Left colon (tissue), 2 donors: ENCODE measurements around the gene SIK3. TPM values are rescaled to one million over a fixed set of nuclear protein-coding genes. Genes with fewer than 3 reads are reported as not detected.

Experiments used
- ATAC-seq: fragments of 200-7000 bp; cut with Tn5 transposase; one replicate; pipeline ENCODE4 v1.9.1; 2020; ENCODE audit warnings: mild to moderate bottlenecking, moderate library complexity
- DNase-seq, 2 donors: peaks; one replicate each; pipeline ENCODE4 v3.0.0-alpha.2; 2020
- intact Hi-C, 2 donors: fragments of 100-400 bp; cut with DNase I in 1 of 2; cut with micrococcal nuclease in 1 of 2; formaldehyde crosslinking; loops; one replicate each; pipeline versions ENCODE4 v1.11.2 to v1.14.0; 2022; cut with DNase I, micrococcal nuclease
- total RNA-seq, 2 donors: library from RNA; stranded (reverse); fragmentation: NEBNext Ultra II Directional; extraction: Animal tissue kit (Norgen Biotek cat#: 25700); gene quantifications; one replicate each; pipeline ENCODE4 v1.2.1, GENCODE V29; 2021
- donor health status: DM: no; HTN: no; CAD: no.
- donor health status: DM: yes; HTN: yes; CAD: no.

Gene SIK3
- total RNA-seq, 2 donors from 2014 or later: 35.3 to 39.0 TPM

- intact Hi-C loops: no loop called here
- ATAC-seq (no peak), DNase-seq (no peak)
Observed at GRCh38 chr11:116928845-116929244, 169.4 kb downstream of the SIK3 start.

GRCh38 chr11:116928102-116928777 is 170.0 kb downstream of the SIK3 start:
- intact Hi-C loops: no loop called here
- peak; percentile 30 for ATAC-seq
- no peak for DNase-seq

- intact Hi-C loops: no loop called here
- DNase-seq (peak in 1 of 2 donors; percentile 30), ATAC-seq (no peak)
Observed at GRCh38 chr11:116927163-116927974, 170.9 kb downstream of the SIK3 start.

- intact Hi-C loops: no loop called here
- DNase-seq: peak; percentile 20 to 30
- ATAC-seq: no peak
Observed at GRCh38 chr11:116925050-116925449, 173.2 kb downstream of the SIK3 start.

GRCh38 chr11:116918925-116919655 is 179.1 kb downstream of the SIK3 start:
- ATAC-seq (no peak), DNase-seq (no peak)
- intact Hi-C loops: no loop called here

GRCh38 chr11:116917632-116918031 is 180.6 kb downstream of the SIK3 start:
- intact Hi-C loops: no loop called here
- DNase-seq (no peak), ATAC-seq (no peak)

- ATAC-seq (no peak), DNase-seq (no peak)
- intact Hi-C loops: no loop called here
Observed at GRCh38 chr11:116916886-116917285, 181.3 kb downstream of the SIK3 start.

- DNase-seq: no peak
- no peak for ATAC-seq
- intact Hi-C loops: no loop called here
Observed at GRCh38 chr11:116916052-116916451, 182.2 kb downstream of the SIK3 start.

- intact Hi-C loops: no loop called here
- ATAC-seq: no peak
- DNase-seq: no peak
Observed at GRCh38 chr11:116913000-116913399, 185.2 kb downstream of the SIK3 start.

- no peak for ATAC-seq
- DNase-seq: no peak
- intact Hi-C loops: no loop called here
Observed at GRCh38 chr11:116911976-116912734, 186.1 kb downstream of the SIK3 start.

GRCh38 chr11:116910847-116911246 is 187.4 kb downstream of the SIK3 start:
- DNase-seq (no peak), ATAC-seq (no peak)
- intact Hi-C loops: no loop called here

GRCh38 chr11:116910378-116910777 is 187.8 kb downstream of the SIK3 start:
- ATAC-seq (no peak), DNase-seq (no peak)

GRCh38 chr11:116909245-116909644 is 189.0 kb downstream of the SIK3 start:
- ATAC-seq: no peak
- intact Hi-C loops: no loop called here
- DNase-seq: no peak

More at GRCh38 chr11:116910378-116910777, 187.8 kb downstream of the SIK3 start:
- intact Hi-C loops: no loop called here

- no peak for DNase-seq
- intact Hi-C loops: no loop called here
- ATAC-seq: no peak
Observed at GRCh38 chr11:116906479-116906878, 191.7 kb downstream of the SIK3 start.

- ATAC-seq (no peak), DNase-seq (no peak)
Observed at GRCh38 chr11:116903090-116903489, 195.1 kb downstream of the SIK3 start.

GRCh38 chr11:116901964-116902688 is 196.1 kb downstream of the SIK3 start:
- no peak for ATAC-seq
- no peak for DNase-seq
- intact Hi-C loops: no loop called here

More at GRCh38 chr11:116903090-116903489, 195.1 kb downstream of the SIK3 start:
- intact Hi-C loops: no loop called here

- ATAC-seq: no peak
- DNase-seq: no peak
- intact Hi-C loops: no loop called here
Observed at GRCh38 chr11:116901211-116901610, 197.0 kb downstream of the SIK3 start.

- no peak for DNase-seq
- intact Hi-C loops: no loop called here
- no peak for ATAC-seq
Observed at GRCh38 chr11:116896211-116896610, 202.0 kb downstream of the SIK3 start.
